GM18498 (cell line): ENCODE measurements around the gene FBXO10.
"Not testable (repeated sequence)": the region's sequence is repeated elsewhere in the genome, so short reads cannot be mapped to it uniquely, and the experiment has no call there.

Source experiments
- ATAC-seq: cut with Tn5 transposase; IDR thresholded peaks from one replicate; pipeline ENCODE4 v1.9.1; 2021; ENCODE audit warnings: mild to moderate bottlenecking, moderate library complexity; ENCODE audit not compliant: unreplicated experiment

Gene FBXO10

DNA sequence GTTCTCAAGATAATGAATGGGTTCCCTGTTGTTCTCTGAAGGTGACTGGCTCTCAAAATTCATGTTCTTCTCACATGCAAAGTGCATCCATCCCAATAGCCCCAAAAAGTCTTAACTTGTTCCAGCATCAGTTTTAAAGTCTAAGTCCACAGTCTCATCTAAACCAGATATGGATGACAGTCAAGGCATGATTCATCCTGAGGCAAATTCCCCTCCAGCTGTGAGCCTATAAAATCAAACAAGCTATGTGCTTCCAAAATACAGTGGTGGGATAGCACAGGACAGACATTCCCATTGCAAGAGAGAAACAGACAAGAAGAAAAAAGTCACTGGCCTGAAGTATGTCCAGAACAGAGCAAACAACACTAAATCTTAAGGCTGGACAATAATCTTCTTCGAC, 25.4 kb downstream of the FBXO10 start:
- no peak for ATAC-seq

- no peak for ATAC-seq
These were observed 26.7 kb downstream of the FBXO10 start for GRCh38 chr9:37549527-37549926.

DNA sequence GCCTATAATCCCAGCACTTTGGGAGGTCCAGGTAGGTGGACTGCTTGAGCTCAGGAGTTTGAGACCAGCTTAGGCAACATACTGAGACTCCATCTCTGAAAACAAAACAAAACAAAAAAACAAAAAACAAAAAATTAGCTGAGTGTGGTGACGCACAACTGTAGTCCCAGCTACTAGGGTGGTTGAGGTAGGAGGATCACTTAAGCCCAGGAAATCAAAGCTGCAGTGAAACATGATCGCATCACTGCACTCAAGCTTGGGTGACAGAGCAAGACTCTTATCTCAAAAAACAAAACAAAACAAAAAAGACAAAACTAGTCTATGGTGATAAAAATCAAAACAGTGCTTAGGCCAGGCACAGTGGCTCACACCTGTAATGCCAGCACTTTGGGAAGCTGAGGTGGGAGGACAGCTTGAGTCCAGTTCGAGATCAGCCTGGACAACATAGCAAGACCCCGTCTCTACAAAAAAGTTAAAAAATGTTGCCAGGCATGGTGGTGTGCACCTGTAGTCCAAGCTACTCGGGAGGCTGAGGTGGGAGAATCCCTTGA, 28.8 kb downstream of the FBXO10 start:
- no peak for ATAC-seq

GRCh38 chr9:37543468-37543867, 32.7 kb downstream of the FBXO10 start:
- ATAC-seq, result no peak

DNA sequence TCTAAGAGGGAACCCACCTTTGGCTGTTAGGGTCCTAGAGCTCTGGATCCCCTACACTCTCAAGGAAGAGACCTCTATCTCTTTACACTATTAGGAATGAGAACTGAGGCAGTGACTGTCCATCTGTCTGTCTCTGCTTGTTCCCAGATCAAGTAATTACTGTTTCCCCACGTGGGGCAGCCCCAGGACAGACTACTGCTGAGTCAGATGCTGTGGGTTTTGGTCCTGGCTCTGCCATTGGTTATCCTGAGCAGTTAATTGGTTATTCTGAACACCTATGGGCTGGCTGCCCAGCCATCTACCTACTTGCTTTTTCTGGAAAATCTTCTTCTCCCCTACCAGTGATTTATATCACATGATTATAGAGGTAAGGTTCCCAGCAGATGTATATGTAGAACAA, 33.3 kb downstream of the FBXO10 start:
- no peak for ATAC-seq

DNA sequence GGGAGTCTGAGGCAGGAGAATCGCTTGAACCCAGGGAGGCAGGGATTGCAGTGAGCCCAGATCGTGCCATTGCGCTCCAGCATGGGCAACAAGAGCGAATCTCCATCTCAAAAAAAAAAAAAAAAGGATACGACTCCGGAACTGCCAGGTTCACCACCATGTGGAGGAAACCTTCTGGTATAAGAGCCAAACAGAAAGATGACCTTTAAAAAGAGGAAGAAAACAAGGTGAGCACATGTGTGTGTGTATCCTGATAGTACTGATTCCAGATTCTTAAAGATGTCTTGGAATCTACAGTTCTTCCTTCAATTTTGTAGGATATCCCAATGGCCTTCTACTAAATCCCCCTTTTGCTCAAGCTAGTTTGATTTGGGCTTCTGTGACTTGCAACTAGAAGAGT, 33.7 kb downstream of the FBXO10 start:
- no peak for ATAC-seq

DNA sequence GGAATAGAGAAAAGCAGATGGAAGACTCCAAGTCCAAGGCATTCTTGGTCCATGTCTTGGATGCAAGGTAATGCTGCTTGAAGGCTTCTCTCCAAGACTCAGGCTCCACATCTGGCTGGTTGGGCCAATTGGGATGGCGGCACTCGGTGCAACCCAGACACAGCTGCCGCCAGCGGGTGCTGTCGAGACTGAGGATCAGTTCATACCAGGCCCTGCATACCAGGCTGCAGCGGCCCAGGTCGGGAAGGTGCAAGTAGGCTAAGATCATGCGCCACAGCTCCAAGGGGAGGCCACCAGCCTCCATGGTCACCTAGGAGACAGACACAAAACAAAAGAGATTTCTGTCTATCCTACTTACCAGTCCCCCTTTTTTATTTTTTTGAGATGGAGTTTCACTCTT, 34.7 kb downstream of the FBXO10 start:
- no peak for ATAC-seq

DNA sequence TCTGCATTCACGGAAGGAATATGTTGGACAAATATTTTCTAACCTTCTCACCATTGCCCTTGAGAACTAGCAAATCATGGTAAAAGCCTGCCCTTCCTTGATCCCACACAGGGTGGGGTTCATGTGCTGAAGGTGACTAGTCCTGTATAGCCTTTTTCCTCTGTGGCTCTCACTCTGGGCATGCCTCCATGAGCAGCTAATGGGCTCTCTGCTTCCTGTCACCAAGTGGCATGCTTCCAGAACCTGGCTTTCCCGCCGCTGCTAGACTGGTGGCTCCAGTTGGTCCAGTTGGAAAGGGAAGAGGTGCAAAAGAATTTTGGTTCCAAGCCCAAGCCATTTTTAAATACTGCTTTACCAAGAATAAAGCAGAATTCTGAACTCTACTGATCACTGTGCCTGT, 35.5 kb downstream of the FBXO10 start:
- no peak for ATAC-seq

- no peak for ATAC-seq
These were observed 36.5 kb downstream of the FBXO10 start for GRCh38 chr9:37539634-37540033.

- ATAC-seq, result no peak
These were observed 38.1 kb downstream of the FBXO10 start for GRCh38 chr9:37538099-37538498.

- no peak for ATAC-seq
These were observed 41.3 kb downstream of the FBXO10 start for GRCh38 chr9:37534901-37535300.

DNA sequence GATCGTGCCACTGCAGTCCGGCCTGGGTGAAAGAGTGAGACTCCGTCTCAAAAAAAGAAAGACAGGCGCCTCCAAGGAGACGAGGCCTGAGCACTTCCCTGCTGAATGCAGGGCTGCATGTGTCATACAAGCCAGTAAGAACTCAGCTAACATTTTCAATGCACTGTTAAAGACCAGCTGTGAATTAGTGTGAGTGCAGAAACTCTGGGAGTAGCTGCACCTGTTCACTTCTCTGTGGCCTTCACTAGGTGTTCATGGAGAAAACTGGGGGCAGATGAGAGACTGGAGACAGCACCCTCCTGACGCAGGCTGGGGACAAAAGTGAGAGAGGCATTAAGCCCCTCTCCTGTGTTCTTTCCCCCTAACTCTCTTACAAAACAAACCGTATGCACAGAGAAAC, 41.8 kb downstream of the FBXO10 start:
- no peak for ATAC-seq

DNA sequence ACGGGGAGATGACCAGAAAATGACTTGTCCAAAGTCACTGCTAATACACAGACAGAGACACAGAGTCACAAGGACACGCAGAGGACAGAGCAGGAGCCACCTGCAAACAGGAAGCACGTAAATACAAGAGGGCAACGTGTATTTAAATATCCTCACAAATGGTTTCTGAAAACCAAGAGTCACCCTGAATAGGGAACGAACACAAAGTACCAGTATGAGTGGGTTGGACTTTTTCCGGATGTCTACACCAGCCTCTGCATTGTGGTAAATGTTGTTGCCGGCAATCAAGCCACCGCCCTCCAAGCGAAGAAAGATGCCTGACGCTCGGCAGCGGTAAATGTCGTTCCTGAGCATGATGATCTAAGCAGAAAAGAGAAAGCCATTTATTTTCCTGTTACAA, 44.5 kb downstream of the FBXO10 start:
- no peak for ATAC-seq

DNA sequence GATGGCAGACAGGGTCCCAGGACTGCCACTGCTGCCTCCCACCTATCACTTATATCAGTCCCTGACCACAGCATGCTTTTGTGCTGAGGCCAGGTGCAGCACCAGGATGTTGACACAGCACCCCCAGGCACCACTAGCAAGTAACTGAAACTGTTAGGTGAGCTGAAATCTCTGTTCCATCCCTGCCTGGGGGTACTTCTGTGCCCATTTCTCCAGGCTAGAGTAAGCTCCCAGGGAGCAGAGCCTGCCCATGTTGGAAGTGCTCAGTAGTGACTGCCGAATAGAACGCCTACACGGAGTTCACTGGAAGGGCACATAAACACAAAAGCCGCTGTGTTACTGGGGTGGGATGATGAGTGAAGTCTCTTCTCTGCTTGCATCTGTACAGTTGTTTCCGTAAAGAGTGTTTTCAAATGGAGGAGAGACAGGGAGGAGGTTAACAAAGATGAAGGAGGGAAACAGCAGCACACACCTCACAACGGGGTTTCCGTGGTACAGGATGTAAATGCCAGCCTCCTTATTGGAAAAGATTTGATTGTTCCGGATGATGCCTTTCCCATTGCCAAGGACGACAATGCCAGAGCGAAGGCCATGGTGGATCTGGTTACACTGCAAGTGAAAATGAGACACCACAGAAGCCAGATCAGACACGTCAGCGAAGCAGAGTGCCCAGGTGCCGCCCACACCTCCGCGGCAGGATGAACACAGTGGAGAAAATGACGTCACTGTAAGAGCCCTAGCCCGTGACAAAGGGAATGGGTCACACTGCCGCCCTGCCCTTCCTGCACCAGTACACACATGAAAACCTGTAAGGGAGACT, 47.3 kb downstream of the FBXO10 start:
- ATAC-seq, result no peak

GRCh38 chr9:37523916-37524315, 52.3 kb downstream of the FBXO10 start:
- no peak for ATAC-seq

GRCh38 chr9:37522971-37523370, 53.2 kb downstream of the FBXO10 start:
- no peak for ATAC-seq

DNA sequence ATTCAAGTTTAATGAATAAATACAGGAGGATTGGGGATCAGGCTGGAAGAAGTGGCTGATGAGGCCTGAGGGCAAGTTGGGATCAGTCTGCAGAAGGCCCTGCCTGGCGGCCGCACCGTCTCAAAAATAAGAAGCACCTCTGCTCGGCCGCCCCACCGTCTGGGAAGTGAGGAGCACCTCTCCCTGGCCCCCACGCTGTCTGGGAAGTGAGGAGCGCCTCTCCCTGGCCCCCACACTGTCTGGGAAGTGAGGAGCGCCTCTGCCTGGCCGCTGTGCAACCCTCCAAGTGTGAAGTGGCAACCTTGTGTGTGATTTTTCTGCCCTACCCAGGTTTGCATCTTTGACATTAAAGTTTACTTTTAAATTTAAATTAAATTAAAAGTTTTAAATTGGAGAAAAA, 55.1 kb downstream of the FBXO10 start:
- ATAC-seq, result no peak

DNA sequence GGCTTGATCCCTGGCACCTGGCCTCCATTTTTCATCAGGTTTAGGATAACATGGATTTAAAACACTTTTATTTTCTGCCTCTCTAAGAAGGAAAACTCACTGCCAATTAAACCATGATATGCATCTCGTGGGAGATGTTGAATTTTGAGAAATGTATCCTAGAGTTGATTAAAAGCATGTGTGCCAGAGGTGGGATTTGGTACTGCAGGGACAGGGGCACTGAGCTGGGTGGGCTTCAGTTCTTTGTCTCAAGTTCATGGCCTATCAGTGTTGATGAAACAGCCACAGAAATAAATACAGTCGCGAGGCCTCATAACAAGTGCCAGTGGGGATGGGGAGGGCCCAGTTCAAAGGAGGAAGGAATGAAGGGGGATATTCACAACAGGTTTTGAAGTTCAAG, 55.5 kb downstream of the FBXO10 start:
- ATAC-seq, result no peak

GRCh38 chr9:37517923-37518322, 58.3 kb downstream of the FBXO10 start:
- no peak for ATAC-seq

DNA sequence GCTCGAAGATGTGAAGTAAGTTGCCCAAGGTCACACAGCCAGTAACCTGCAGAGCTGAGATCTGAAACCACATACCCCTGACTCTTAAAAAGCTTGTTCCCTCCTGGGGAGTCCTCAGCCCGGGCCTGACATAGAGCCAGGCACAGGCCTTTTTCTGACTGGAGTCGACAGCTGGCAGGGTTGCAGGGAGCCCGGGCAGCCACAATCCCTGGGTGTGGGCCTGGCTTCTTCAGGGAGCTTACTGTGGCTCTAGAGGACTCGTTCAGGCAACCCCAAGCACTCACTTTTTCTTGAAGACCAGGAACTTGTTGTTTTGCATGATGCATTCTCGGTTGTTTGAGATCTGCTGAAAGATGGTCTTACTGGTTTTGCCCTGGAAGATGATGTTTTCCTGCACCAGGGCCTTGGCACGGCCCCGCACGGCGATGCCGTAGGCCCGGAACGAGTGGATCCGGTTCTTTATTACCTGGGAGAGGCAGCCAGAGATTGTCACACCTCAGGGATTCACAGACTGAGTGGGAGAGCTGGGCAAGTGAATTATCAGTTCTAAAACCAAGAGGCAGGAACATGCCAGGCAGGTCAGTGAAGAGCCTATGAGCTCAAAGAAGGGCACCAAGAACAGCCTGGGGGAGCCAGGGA, 60.4 kb downstream of the FBXO10 start:
- no peak for ATAC-seq

- ATAC-seq, result no peak
These were observed 61.2 kb downstream of the FBXO10 start for GRCh38 chr9:37514999-37515398.

DNA sequence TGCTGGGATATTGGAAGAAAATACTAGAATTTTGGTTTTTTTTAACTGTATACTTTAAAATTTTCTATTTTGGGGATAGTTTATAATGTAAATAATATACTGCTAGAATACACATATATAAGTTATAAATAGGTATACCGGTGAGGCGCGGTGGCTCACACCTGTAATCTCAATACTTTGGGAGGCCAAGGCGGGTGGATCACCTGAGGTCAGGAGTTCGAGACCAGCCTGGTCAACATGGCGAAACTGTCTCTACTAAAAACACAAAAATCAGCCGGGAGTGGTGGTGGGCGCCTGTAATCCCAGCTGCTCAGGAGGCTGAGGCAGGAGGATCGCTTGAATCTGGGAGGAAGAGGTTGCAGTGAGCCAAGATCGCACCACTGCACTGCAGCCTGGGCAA, 61.8 kb downstream of the FBXO10 start:
- not testable (repeated sequence) for ATAC-seq
